Pancreas (tissue), 10 donors: ENCODE measurements around the gene AUTS2. TPM values are rescaled to one million over a fixed set of nuclear protein-coding genes. Genes with fewer than 3 reads are reported as not detected.

Experiments
- ATAC-seq, 4 donors: fragments of 200-7000 bp; cut with Tn5 transposase; one replicate each; pipeline versions ENCODE4 v1.8.0 to v1.9.1; 2020; ENCODE audit warnings: mild to moderate bottlenecking in 4 of 4, moderate library complexity in 4 of 4
- DNase-seq, 6 donors: peaks; one replicate each; pipeline ENCODE4 v3.0.0-alpha.2; 2020
- FAIRE-seq: peaks from 2 replicates; lab custom pipeline; 2012; peaks lifted over from hg19 to GRCh38; lab: Jason Lieb, UNC
- H3K27ac ChIP-seq, 4 donors: fragments of 200-600 bp; sonication (generic); 1 replicate in 3 of 4; 2 replicates in 1 of 4; pipeline versions ENCODE4 v1.5.0 to v1.8.0; 2020
- H3K27me3 ChIP-seq, 4 donors: fragments of 200-600 bp; one replicate each; pipeline ENCODE4 v1.8.0; 2021
- H3K36me3 ChIP-seq, 3 donors: fragments of 200-600 bp; sonication (generic) in 1 of 3; one replicate each; pipeline versions ENCODE4 v1.5.0 to v1.8.0; 2020 to 2021
- H3K4me1 ChIP-seq, 3 donors: fragments of 200-600 bp; one replicate each; pipeline ENCODE4 v1.8.0; 2021
- H3K4me3 ChIP-seq, 4 donors: fragments of 200-600 bp; sonication (generic) in 2 of 4; one replicate each; pipeline versions ENCODE4 v1.5.0 to v1.8.0; 2020 to 2021
- H3K9me3 ChIP-seq, 4 donors: fragments of 200-600 bp; one replicate each; pipeline ENCODE4 v1.8.0; 2021
- CTCF ChIP-seq, 4 donors: fragments of 200-600 bp; sonication (generic) in 3 of 4; IDR thresholded peaks; one replicate each; pipeline versions ENCODE4 v1.5.0 to v1.8.0; 2021; ENCODE audit warnings: antibody characterized with exemption in 4 of 4
- WGBS, 2 donors: extraction: QIAGEN DNeasy Blood & Tissue Kit; methylation state at CpG; one replicate each; pipeline ENCODE4 v1.1.7; 2013; 5-methylcytosine and 5-hydroxymethylcytosine counted together
- intact Hi-C, 3 donors: fragments of 100-400 bp; cut with DNase I; formaldehyde crosslinking; loops; one replicate each; pipeline versions ENCODE4 v1.11.1 to v1.14.2; 2022
- polyA plus RNA-seq, 2 donors: library from polyadenylated mRNA; stranded (reverse); fragments of 200-250 nt; gene quantifications; one replicate each; pipeline ENCODE4 v1.2.3, GENCODE V29; 2013
- total RNA-seq, 6 donors: library from RNA; stranded (reverse); fragmentation: NEBNext Ultra II Directional in 4 of 6; extraction: Animal tissue kit (Norgen Biotek cat#: 25700) in 4 of 6; gene quantifications; one replicate each; pipeline versions ENCODE4 v1.2.1 to v1.2.4, GENCODE V29; 2021 to 2023
- donor health status: healthy with polysubstance abuse.
- donor health status: DM: no; HTN: no; CAD: no; lungs with moderate emphysema.
- donor health status: DM: no; HTN: no; CAD: no.
- donor health status: control.
- donor health status: control.
- donor health status: Bipolar disorder and iron deficiency.
- donor health status: DM: yes; HTN: yes; CAD: no.
- donor health status: DM: no; HTN: no; CAD: no.
- donor health status: DM: no; HTN: no; CAD: no.
- donor health status: DM: yes; HTN: yes; CAD: no.

Gene AUTS2
- total and polyA plus RNA-seq, 8 donors: 5.8 to 16.8 (median 9.9) TPM

DNA sequence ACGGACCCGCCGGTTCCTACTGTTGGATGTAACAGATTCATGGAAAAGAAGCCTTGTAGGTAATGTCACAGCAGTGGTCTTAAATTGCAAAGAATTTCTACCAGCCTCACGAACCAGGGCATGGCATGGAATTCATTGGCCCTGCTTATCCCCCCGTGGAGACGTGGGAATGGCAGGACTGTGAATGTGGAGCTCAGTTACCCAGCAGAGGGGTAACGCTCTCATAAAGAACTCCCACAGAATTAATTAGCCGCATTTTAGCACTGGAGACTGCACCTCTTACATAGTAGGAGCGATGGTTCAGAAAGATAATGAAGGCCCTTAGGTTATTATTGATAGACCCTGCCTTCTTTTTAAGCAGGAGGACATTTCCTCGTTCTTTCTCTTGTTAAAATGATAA is 715.4 kb downstream of the AUTS2 start:
- TF ChIP-seq CTCF (IDR thresholded peaks at IDR 0.05): no peak
- 82% methylated on average over 10 of the region's 10 CpGs for WGBS, 2 donors

DNA sequence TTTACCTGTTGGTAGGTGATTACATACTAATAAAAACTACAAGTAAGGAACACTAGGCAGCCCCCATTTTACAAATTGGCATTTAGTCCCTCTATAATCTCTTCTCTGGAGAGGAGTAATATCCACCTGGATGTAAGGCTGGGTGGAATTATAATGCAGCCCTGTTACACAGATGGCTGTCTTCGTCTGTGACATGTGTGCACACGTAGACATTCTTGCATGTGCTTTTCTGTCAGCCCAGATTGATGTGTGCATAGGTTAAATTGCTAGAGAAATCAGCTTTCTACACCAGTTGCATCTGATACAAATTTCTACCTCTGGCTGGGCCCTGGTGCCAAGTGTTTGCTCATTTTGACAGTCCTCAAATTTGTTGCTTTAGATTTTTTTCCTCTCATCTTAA is 715.9 kb downstream of the AUTS2 start:
- Histone ChIP-seq H3K4me1 (no peaks in the 10 kb centered on the region), H3K27me3 (no peaks in the 10 kb centered on the region), H3K4me3 (no peak overlapping the region), H3K9me3 (no peaks in the 10 kb centered on the region), H3K36me3 (no peaks in the 10 kb centered on the region), H3K27ac (no peak overlapping the region)
- ATAC-seq: no peak
- no peak for DNase-seq
- 72 to 96% methylated on average over 2 of the region's 2 CpGs for WGBS, 2 donors
- no peak for FAIRE-seq
- no peak for TF ChIP-seq CTCF (IDR thresholded peaks at IDR 0.05)
- intact Hi-C loops: no loop called here

More for the DNA sequence above, 715.4 kb downstream of the AUTS2 start:
- DNase-seq (no peak), FAIRE-seq (no peak), ATAC-seq (no peak)
- Histone ChIP-seq H3K27me3 (no peaks in the 10 kb centered on the region), H3K4me1 (no peaks in the 10 kb centered on the region), H3K4me3 (no peak overlapping the region), H3K27ac (no peak overlapping the region), H3K9me3 (no peaks in the 10 kb centered on the region), H3K36me3 (no peaks in the 10 kb centered on the region)
- intact Hi-C loops: no loop called here

- TF ChIP-seq CTCF (IDR thresholded peaks at IDR 0.05): no peak
- 69 to 70% methylated on average over 7 of the region's 7 CpGs for WGBS, 2 donors
- no peak overlapping the region for H3K4me3 ChIP-seq
- no peaks in the 10 kb centered on the region for H3K27me3 ChIP-seq
- no peaks in the 10 kb centered on the region for H3K9me3 ChIP-seq
- no peaks in the 10 kb centered on the region for H3K36me3 ChIP-seq
- ATAC-seq (no peak), DNase-seq (no peak), FAIRE-seq (no peak)
- no peaks in the 10 kb centered on the region for H3K4me1 ChIP-seq
- no peak overlapping the region for H3K27ac ChIP-seq
- intact Hi-C loops: no loop called here
These were observed 718.5 kb downstream of the AUTS2 start for GRCh38 chr7:70316745-70317144.

DNA sequence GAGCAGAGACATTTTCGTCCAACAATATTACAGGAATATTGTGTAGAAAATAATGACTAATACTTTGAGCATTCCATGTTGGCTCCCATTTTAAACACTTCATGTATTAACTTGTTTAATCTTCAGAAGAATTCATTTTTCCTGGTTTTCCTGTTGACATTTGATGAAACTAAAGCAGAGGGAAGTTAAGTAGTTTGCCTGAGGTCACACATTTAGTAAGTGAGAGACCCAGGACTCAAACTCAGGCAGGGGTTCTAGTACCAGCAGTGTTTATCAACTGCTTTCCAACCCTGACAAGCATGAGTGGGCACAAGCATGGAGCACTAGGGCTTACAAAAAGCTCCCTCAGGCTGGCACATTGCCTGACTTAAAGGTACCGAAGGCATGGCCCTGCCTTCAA is 719.1 kb downstream of the AUTS2 start:
- ATAC-seq: peak in 2 of 4 donors; percentile 34 to 40
- FAIRE-seq: no peak
- no peak for DNase-seq

More for the DNA sequence above, 719.1 kb downstream of the AUTS2 start:
- WGBS, 2 donors: 24 to 35% methylated on average over 2 of the region's 2 CpGs
- H3K27ac ChIP-seq: peak overlapping the region in 1 of 4 donors; percentile 2
- no peaks in the 10 kb centered on the region for H3K36me3 ChIP-seq
- H3K4me1 ChIP-seq: no peaks in the 10 kb centered on the region
- TF ChIP-seq CTCF (IDR thresholded peaks at IDR 0.05): no peak
- no peak overlapping the region for H3K4me3 ChIP-seq
- intact Hi-C loops: no loop called here
- H3K9me3 ChIP-seq: no peaks in the 10 kb centered on the region
- H3K27me3 ChIP-seq: no peaks in the 10 kb centered on the region
